DMS53 (cell line): ENCODE measurements around the gene SCN3A.

Experiments used
- DNase-seq: peaks from one replicate; lab custom pipeline; 2025; lab: John Stamatoyannopoulos, UW

The SCN3A gene

DNA sequence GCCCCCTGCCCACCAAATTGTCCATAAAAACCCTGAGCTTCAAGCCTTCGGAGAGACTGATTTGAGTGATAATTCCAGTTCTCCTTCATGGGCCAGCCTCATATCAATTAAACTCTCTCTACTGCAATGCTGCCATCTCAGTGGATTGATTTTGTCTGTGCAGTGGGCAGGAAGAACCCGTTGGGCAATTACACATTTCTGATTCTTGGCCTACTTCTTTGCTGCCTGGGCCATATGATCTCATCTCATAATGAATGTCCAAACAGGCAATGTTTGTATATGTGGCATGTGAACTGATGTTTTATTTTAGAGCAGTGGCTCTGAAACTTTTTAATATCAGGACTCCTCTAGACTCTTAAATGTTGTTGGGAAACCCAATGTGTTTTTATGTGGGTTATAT lies 147.3 kb downstream of the SCN3A start:
- DNase-seq: peak; percentile 21

DNA sequence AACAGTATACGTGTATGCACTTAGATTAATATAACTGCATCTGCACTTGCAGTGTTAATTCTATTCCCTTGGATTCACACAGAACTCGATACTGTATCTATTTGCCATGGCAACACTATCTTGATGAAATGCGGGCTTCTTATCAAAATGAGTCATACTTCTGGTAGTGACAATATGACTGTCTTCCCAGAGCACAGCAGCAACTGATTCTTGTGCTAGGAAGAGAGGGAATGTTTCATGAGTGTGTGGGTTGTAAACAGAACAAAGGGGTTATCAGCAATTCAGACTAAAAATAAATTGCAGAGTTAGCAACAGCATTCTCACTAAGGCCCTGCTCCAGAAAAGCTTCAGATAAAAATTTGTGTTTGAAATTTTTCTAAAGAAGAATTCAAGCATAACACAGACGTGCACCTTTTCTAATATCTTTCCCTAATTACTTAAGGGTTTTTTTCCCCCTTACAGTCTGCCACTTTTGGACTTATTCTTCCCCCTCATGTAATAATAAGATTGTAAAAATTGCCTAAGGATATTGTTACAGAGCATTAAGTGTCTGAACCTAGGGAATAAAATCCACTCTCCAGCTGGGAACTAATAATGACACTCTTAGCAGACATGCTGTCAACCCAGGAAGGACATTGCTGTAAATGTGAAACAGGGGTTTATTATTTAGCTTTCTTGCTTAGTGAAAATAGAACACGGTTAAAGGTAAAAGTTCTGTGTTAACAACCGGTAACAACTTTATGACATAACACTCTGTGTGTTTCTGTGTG lies 148.6 kb downstream of the SCN3A start:
- peak; percentile 73 for DNase-seq

DNA sequence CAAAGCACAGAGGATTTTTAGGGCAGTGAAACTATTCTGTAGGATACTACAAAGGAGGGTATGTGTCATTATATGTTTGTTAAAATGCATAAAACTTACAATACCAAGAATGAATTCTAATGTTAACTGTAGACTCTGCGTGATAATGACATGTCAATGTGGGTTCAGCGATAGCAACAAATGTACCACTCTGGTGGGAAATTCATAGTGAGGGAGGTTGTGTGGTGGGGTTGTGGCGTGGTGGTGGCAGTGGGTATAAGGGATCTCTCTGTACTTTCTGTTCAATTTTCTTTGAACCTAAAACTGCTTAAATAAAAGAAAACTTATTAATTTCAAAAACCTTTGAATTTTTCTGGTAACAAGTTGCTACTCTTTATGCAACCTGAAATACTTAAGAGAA lies 149.2 kb downstream of the SCN3A start:
- DNase-seq: no peak

DNA sequence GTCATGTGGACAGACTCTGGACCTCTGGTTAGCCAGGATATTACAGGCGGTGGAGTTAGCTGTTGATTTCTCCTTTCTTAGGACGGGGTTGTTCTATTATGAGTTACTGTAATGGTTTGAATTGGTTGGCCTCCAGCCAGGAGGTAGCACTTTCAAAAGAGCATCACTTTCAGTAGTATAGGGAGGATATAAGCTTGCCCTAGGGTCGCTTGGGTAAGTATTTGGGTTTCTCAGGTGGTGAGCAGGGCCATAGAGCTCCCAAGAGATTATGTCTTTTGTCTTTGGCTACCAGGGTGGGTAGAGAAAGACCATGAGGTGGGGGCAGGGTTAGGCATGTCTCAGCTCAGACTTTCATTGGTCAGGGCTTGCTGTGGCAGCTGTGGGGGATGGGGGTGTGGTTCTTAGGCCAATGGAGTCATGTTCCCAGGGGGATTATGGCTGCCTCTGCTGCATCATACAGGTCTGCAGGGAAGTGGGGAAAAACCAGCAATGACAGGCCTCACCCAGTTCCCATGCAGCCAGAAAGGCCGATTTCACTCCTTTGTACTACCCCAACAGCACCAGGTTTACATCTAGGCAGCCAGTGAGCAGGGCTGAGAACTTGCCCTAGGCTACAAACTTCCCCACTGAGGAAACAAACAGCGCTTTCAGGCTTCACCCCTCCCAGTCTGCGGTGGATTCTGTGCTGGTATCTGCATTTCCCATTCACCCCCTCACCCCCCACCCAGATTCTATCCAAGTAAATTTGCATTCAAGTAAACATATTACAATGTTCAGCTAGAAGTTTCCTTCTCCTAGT lies 159.1 kb downstream of the SCN3A start:
- no peak for DNase-seq
